Ecto neural progenitor cell (in vitro differentiated cells): ENCODE measurements around the gene TRNT1.

Experiments used
- DNase-seq: peaks from one replicate; pipeline ENCODE4 v3.0.0-alpha.2; 2018; ENCODE audit warnings: low spot score

Gene TRNT1

DNA sequence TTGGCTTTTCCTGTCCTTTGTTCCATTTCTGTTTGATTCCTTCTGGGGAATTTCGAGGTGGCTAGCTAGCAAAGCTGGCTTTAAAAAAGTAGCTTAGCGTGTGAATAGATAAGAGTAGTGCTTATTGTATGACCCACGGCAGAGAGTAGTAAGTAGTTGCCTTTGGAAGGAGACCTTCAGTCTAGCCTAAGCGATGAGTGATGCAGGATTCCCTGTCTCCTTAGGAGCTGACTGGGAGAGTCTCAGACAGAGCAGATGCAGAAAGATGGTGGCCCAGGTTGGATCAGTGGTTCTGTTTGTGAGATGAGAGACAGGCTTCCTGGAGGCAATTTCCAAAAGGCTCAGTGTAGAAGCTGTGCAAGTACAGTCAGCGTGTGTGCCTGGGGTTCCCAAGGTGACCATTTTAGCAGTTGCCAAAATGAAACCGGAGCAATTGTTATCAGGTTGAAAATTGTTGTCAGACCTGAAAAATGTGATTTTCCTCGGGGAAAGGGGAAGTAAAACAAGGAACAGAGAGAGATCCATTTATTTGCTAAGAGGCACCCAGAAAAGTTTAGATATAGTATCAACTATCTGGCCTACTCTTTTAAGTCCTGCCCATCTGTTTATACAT is 15.9 kb upstream of the TRNT1 start:
- DNase-seq: no peak

DNA sequence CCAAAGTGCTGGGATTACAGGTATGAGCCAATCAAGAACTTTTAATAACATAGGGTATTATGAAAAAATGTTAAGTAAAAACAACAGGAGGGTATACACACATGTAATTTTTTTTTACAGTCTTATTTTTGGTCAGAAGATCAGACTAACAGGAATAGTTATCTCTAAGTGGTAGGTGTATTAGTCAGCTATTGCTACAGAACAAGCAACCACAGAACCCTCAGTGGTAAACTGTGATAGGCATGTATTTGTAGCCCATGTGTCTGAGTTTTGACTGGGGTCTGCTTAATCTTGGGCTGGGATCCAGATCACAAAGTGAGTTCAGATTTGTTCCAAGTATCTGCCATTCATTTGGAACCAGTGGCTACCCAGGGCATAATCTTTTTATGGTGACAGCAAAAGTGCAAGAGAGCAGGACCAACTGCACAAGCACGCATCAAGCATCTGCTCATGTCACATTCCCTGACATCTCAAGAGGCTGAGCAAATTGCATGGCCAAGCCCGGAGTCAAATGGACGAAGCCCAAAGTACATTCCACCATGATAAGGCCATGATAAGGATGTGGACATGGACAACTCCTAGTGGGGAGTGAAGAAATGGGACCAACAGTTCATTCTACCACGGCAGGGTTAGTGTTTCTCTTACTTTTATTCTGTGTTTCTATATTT is 13.6 kb upstream of the TRNT1 start:
- DNase-seq: no peak

DNA sequence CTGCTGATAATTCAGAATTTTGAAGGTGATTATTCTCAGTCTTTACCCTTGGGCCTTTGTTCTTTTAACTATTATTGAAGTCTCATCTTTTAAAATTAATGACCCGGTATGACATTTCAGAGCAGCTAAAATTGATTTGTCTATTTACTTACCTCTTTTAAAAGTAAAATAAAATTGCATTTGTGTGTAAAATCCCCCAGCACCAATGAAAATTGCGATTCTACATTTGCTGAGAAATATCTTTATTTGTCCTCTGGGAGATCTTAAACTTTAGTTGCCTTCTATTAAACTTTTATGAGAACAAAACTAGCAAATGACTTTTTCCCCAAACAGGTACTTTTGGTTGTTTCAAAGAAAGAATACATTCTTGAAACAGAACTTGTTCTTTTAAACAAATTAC is 9.1 kb upstream of the TRNT1 start:
- no peak for DNase-seq

DNA sequence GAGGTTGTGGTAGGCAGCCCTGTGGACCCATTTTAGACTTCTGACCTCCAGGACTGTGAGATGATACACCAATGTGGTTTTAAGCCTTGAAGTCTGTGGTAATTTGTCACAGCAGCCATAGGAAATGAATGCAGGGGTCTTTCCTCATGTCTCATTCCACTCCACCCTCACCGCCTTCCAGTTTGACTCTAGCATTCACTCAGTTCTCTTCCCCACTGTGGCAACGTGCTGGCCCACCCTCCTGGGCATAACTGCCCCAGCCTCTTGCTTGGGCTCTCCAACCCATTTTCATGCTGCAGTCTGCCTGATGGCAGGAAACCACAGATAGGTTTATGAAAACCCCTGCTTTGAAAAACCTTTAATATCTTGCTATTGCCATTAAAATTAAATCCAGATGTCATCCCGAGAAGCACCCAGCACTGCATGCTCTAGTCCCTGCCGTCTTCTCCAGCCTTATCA is 7.3 kb upstream of the TRNT1 start:
- no peak for DNase-seq

DNA sequence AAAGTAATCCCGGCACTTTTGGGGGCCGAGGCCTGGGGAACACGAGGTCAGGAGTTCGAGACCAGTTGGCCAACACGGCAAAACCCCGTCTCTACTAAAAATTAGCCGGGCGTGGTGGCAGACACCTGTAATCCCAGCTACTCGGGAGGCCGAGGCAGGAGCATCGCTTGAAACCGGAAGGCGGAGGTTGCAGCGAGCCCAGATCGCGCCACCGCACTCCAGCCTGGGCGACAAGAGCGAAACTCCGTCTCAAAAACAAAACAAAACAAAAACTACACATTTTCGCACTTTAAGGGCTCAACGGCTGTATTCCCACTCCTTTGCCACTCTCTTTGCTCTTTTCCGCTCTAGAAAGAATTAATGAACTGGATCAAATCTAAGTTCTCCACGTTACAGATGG is 763 bp upstream of the TRNT1 start:
- no peak for DNase-seq

DNA sequence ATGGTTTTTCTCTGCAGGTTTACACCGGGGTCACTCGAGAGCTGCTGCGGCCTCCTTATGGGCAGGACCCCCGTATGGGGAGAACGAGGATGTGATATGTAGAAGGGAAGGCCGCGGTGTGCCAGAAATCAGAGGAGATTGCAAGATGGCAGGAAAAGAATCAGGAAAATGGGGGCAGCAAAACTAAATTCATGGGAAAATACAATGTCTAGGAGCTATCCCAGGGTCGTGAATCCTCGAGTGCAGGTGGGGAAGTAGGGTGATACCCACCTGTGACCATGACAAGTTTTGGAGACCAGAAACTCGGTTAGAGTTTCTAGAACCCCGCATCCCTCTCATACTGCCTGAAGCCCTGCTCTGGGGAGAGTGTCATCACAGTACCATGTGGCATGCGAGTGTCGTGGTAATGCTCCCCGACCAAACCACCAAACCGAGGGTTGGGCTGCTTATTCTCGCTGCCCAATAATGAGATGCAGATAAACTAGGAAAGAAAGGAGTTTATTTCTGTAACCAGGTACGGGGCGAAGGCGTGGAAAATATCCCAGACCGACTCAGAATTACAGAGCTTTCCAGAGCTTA is 781 bp downstream of the TRNT1 start:
- DNase-seq: no peak

DNA sequence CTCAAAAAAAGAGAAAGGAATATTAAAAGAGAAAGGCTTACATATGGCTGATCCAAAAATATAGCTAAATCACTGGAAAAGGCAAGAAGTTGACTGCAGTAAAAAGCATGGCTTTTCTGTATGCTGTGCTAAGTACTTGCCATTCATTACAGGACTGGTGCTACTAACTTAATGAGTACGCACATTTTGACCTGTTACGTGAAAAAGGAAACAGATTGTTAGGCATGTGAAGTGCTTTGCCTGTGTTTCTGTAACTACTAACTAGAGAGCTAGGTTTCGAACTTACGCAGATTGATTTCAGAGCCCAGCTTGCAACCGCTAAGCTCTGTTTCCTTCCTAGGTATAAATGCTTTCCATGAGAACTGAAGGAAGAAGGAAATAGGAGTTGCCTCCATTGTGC is 2.8 kb downstream of the TRNT1 start:
- DNase-seq: no peak

DNA sequence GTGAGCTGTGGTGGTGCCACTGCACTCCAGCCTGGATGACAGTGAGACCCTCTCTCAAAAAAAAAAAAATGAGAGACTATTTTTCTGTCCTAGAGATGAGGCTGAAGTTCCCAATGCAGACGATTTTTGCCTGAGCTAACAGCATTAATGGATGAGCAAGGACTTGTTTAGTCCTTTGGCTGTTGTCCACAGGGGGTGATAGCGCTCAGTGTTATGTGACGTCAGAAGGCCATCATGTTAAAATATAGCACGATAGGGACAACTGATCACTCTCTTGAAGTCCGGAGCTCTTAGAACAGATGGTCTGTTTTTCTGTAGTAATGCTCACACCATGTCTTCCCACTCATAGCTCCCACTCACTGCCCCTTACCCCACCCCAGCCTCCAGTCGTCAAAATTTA is 6.8 kb downstream of the TRNT1 start:
- no peak for DNase-seq

DNA sequence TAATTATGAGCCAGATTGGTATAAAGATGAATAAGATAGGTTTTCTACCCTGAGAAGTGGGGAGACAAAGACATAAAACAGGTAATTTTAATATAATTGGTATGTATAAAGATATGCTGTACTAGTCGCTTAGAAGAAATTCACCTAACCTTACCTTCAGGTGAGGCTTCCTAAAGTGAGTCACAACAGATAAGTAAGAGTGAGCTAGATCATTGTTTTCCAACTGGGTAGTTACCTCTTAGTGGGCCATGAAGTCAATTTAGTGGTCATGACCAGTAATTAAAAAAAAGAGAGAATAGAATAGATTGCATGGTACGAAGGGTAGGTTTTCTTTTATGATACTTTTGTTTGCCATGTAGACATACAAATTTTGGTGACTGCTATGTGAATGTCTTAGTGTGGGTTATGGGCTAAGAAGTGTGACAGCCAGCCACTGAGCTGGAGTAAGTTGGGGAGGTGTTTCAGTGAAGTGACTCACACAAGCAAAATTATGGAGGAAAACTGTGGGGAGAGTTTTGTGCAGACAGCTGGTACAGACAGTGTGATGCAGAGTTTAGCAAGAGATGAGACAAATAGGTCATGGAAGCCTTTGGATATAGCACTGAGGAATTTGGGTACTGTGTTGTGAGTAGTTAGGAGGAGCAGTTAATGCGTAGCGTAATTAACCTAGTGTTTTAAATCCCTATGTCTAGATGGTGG is 8.2 kb downstream of the TRNT1 start:
- no peak for DNase-seq

DNA sequence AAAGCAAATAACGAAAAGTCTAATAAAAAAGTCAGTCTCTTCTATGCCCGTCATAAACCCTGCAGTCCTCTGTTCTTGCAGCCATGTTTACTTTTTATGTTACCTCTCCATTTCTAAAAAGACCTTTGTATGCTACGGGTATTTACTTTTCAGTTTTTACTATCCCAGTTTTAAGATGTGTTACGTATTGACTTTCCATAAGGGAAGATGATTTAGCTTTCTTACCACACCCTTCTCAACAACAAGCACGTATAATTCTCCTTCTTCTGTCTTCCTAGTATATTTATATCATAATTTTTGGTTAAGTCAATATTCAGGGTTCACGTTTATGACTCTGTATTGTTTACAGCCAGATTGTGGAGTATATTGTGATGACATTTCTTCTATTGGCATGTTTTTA is 10.8 kb downstream of the TRNT1 start:
- no peak for DNase-seq

DNA sequence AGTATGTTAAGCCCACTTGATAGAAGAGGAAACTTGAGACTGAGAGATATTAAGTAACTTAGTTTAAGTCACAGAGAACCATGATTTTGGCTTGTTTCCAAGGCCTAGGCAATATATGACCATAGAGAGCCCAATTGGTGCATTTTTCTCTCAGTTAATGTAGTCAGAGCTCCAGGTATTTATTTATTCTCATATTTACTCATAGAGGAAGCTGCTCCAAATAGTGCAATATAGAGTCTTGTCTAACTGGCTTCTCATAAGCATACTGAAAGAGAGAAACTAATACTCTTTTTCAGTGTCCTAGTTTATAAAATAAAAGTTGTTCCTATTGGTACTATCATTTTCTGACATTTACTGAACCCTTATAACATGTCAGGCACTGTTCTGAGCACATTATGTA is 15.2 kb downstream of the TRNT1 start:
- no peak for DNase-seq

DNA sequence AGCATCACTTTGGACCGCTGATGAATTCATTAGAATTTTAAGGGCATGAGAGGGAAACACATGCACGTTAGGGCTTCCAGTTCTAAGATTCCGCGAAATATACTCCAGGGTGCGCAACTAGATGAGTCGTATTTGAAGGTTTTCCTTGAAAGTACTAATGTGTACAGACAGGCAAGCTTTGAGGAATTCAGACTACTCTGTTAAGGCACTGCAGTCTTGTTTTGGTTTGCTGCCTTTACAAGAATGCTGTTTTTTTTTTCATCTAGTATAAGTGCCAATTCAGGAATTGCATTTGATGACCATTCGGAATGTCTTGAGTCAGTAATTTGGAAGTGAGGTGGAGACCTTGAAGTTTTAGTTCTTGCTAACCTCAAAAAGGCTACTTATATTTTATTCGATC is 19.1 kb downstream of the TRNT1 start:
- no peak for DNase-seq

DNA sequence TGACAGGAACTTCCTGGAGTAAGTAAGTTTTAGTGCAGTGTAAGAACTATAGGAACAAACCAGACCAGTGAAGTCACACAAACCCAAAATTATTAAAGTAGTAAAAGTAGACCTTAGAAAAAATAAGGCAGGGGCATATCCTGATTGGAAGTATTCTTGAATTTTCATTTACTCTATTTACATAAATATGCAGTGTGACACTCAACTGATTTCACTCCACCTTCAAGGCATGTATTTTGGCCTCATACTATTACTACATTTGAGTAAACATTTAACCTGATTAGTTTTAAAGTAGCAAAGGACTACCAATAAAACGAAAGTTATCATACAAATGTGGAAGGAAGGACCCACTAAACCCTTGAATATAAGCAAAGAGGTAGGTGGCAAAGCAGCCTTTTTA is 22.8 kb downstream of the TRNT1 start:
- no peak for DNase-seq

DNA sequence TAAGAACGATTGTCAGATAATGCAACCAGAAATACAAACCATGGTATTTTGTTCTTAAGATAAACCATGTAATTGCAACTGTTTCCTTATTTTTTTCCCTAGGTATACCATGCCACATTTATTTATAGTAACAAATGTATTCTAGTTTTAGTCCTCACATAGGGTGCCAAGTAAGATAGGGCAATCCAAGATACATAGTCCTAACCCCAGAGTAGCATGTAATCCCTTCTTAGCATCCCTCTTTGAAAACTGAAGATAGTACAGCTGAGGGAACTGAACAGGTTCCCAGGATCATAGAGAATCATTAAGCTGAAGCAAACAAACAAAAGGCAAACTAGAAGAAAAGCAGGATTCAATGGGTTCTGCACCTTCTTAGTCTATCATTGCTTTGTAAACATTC is 24.8 kb downstream of the TRNT1 start:
- no peak for DNase-seq

DNA sequence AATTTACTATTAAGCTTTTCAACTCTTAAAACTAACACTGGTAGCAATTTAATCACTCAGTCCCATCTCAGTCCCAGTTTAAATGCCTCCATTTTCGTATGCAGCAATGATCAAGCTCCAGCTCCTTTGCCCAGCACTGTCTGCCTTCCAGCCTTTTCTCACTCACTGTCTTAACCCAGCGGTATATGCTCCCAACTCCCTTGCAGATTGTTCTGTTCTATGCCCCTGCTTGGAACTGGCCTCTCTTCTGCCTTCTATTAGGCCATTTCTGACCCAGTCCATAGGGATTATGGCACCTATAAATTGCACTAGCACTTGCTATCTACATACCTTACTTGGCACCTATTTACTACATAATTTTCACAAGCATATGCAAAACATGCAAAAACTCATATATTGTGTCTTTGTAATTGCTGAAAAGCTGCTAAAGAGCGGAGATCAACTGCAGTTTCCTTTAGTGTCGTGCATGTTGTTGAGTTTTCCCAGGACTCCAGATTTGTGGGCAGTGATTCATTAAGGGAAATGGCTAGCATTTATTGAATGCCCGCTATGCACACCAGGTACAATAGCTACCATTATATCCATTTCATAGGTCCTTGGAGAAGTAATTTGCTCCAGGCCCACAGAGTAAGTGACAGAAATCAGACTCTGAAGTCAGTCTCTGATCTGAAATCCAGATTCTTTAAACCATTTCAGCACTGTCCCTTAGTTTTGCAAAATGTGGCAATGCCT is 28.3 kb downstream of the TRNT1 start:
- DNase-seq: no peak

DNA sequence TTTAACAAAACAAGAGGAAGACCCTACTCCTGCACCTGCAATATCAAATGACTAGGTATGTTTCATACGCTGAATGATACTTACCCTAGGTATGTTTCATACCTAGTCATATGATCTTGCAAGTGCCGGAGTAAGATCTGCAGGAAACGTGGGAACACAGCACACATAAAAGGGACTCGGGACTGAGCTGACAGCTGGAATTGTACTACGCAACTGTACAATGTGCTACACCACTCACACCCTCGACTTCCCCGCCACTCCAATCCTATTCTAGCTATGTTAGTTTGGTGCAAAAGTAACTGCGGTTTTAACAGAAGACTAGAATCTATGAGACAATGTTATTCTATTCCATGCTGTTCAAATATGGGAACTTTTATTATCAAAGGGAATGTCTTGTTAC is 30.7 kb downstream of the TRNT1 start:
- DNase-seq: no peak

DNA sequence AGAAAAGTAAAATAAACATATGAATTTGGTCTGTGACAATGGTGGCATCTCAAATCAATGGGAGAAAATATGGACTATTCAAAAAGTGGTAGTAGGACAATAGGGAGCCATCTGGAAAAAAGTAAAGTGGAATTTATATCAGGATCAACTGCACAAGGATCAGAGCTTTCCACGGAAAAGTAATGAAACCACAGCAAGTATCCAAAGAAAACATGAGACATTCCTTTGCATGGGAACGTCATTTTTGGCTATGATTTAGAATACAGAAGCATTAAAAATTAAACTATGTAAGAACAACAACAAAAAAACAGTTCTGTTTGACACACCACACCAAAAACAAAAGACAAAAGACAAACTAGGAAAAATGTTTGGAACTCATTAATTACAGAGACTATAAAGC is 34.1 kb downstream of the TRNT1 start:
- DNase-seq: no peak

DNA sequence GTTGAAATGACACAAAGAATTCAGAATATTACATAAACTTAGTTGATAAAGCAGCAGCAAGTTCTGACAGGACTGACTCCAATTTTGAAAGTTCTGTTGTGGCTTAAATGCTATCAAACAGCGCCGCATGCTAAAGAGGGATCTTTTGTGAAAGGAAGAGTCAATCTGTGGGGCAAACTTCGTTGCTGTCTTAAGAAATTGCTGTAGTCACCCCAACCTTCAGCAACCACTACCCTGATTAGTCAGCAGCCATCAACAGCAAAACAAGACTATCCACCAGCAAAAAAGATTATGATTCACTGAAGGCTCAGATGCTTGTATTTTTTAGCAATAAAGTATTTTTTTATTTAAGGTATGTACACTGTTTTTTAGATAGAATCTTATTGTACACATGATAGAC is 38.5 kb downstream of the TRNT1 start:
- no peak for DNase-seq

DNA sequence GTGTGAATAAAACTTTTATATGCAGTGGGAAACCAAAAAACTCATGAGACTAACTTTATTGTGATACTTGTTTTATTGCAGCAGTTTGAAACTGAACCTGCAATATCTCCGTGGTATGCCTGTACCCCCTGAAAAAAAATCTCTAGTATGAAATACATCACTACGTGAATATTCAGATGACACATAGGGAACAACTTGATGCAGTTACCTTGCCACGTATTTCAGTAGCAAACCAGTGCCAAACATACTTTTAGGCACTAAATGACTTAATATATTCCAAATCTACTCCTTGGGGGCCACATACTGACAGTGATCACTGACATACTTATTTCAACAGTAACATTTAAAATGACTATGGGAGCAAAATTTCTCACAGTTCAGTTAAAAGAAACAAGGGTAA is 38.9 kb downstream of the TRNT1 start:
- DNase-seq: no peak

DNA sequence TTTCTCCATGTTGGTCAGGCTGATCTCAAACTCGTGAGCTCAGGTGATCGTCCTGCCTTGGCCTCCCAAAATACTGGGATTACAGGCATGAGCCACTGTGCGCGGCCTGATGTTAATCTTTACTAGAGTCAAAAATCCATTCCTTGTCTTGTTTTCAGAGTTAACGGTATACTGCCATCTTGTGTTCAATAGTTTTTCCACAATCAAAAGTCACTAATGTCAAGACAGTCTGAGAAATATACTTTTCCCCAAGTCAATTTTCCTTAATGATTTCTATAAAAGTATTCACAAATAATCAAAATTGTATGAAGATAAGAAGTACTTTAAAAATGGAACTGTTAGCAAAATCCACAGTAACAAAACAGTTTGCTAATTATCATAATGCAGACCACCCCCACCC is 44.3 kb downstream of the TRNT1 start:
- no peak for DNase-seq

DNA sequence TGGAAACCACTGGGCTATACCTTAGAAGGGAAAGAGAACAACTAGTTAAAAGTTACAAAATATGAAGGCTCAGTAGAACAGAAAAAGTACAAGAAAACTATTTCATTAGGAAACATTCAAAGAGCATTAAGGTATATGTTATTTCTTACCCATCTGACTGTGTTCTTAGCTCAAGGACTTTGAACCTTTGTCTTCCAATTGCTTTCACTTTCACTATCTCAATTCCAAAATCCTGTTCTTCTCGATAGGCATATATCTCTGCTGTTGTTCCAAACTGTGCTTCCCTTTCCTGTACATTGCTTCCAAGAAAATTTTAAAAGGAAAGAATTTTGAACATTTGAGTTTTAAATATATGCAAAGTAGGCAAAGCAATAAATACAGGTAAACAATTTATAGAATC is 45.9 kb downstream of the TRNT1 start:
- no peak for DNase-seq

DNA sequence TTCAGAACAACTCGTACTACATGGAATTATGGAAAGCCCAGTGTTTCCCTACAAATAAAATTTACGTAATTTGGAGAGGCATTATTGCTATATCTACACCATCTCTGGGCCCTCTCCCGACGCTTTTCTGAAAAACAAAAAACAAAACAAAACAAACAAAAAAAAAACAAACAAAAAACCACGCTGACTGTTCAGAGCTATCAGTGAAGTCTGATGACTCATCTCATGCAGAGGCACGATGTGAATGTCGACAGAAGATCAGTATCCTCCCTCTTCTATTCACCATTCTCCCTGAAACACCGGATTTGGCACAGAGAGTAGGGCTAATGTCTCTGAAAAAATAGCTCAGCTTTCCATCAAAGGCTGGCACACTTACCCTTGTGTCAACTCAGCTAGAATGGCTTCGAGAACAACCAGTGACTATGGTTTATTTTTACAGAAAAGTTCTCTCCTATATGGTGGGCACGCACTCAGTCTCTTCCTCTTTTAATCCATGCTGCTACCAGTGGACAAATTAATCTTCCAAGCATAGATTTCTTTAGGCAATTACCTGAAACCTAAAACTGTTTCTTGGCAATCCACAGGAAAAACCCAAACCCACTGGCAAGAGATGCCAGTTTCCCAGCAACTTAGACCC is 51.2 kb downstream of the TRNT1 start:
- DNase-seq: no peak
